ENCODE data around the gene LRBA. TPM values are rescaled to one million over a fixed set of nuclear protein-coding genes. Genes with fewer than 3 reads are reported as not detected.
"Not testable (repeated sequence)": the region's sequence is repeated elsewhere in the genome, so short reads cannot be mapped to it uniquely, and the experiment has no call there.

LRBA gene
- total and polyA plus RNA-seq, 3 donors from 2014 or later = 24.6 to 61.1 (median 60.8) TPM

- Histone ChIP-seq H3K4me1 (no peaks in the 10 kb centered on the region), H3K27ac (no peak overlapping the region), H3K4me3 (no peak overlapping the region), H3K9me3 (no peaks in the 10 kb centered on the region), H3K27me3 (no peaks in the 10 kb centered on the region), H3K36me3 (ENCODE audit: low read depth, missing control alignments) (no peaks in the 10 kb centered on the region)
- WGBS, 2 donors = 63 to 93% methylated on average over 1 of the region's 1 CpG
- intact Hi-C loops (cut with DNase I; ENCODE audit: low total_unique reads) = no loop called here
- TF ChIP-seq POLR2A (IDR thresholded peaks at IDR 0.05) = no peak
- no peak for DNase-seq
These were observed 81.1 kb downstream of the LRBA start for GRCh38 chr4:150934022-150934421.

- no peaks in the 10 kb centered on the region for H3K4me1 ChIP-seq
- no peak overlapping the region for H3K27ac ChIP-seq
- no peak overlapping the region for H3K4me3 ChIP-seq
- H3K9me3 ChIP-seq = no peaks in the 10 kb centered on the region
- DNase-seq = no peak
- H3K36me3 ChIP-seq (ENCODE audit: low read depth, missing control alignments) = no peaks in the 10 kb centered on the region
- WGBS, 2 donors = 97 to 100% methylated on average over 2 of the region's 2 CpGs
- TF ChIP-seq CTCF (IDR thresholded peaks at IDR 0.05) (no peak), POLR2A (IDR thresholded peaks at IDR 0.05) (no peak)
- no peaks in the 10 kb centered on the region for H3K27me3 ChIP-seq
- intact Hi-C loops (cut with DNase I; ENCODE audit: low total_unique reads) = no loop called here
These were observed 83.3 kb downstream of the LRBA start for GRCh38 chr4:150931796-150932195.

- Histone ChIP-seq H3K9me3 (no peaks in the 10 kb centered on the region), H3K27ac (no peak overlapping the region), H3K27me3 (no peaks in the 10 kb centered on the region), H3K36me3 (ENCODE audit: low read depth, missing control alignments) (no peaks in the 10 kb centered on the region), H3K4me1 (no peaks in the 10 kb centered on the region), H3K4me3 (no peak overlapping the region)
- DNase-seq = no peak
- TF ChIP-seq CTCF (IDR thresholded peaks at IDR 0.05) (no peak), POLR2A (IDR thresholded peaks at IDR 0.05) (no peak)
- intact Hi-C loops (cut with DNase I; ENCODE audit: low total_unique reads) = no loop called here
- 91 to 96% methylated on average over 2 of the region's 2 CpGs for WGBS, 2 donors
These were observed 84.1 kb downstream of the LRBA start for GRCh38 chr4:150931005-150931404.

- no peaks in the 10 kb centered on the region for H3K36me3 ChIP-seq (ENCODE audit: low read depth, missing control alignments)
- TF ChIP-seq CTCF (IDR thresholded peaks at IDR 0.05) (no peak), POLR2A (IDR thresholded peaks at IDR 0.05) (no peak)
- H3K27me3 ChIP-seq = no peaks in the 10 kb centered on the region
- no peaks in the 10 kb centered on the region for H3K4me1 ChIP-seq
- intact Hi-C loops (cut with DNase I; ENCODE audit: low total_unique reads) = no loop called here
- H3K4me3 ChIP-seq = no peak overlapping the region
- DNase-seq = no peak
- no peaks in the 10 kb centered on the region for H3K9me3 ChIP-seq
- WGBS, 2 donors = 69 to 75% methylated on average over 1 of the region's 1 CpG
- H3K27ac ChIP-seq = no peak overlapping the region
These were observed 91.1 kb downstream of the LRBA start for GRCh38 chr4:150923945-150924344.

GRCh38 chr4:150921486-150921885 is 93.6 kb downstream of the LRBA start:
- H3K4me3 ChIP-seq; H3K27me3 ChIP-seq; H3K36me3 ChIP-seq (ENCODE audit: low read depth, missing control alignments); DNase-seq; H3K27ac ChIP-seq; H3K4me1 ChIP-seq; H3K9me3 ChIP-seq; intact Hi-C loops (cut with DNase I; ENCODE audit: low total_unique reads): not testable (repeated sequence)
- WGBS, 2 donors = 95 to 98% methylated on average over 9 of the region's 9 CpGs

- H3K27me3 ChIP-seq; intact Hi-C loops (cut with DNase I; ENCODE audit: low total_unique reads); H3K36me3 ChIP-seq (ENCODE audit: low read depth, missing control alignments); DNase-seq; H3K9me3 ChIP-seq; H3K4me3 ChIP-seq; H3K27ac ChIP-seq; H3K4me1 ChIP-seq: not testable (repeated sequence)
- WGBS, 2 donors = 84 to 90% methylated on average over 3 of the region's 3 CpGs
These were observed 96.5 kb downstream of the LRBA start for GRCh38 chr4:150918562-150918961.

Measured in testis (tissue), 3 donors.